Type B pancreatic cell (in vitro differentiated cells): ENCODE measurements around the gene COL6A1. TPM values are rescaled to one million over a fixed set of nuclear protein-coding genes. Genes with fewer than 3 reads are reported as not detected.
A peak's percentile ranks its signal among the peaks of the same experiment; 100 is the strongest.
"Not testable (repeated sequence)": the region's sequence is repeated elsewhere in the genome, so short reads cannot be mapped to it uniquely, and the experiment has no call there.

Experiments used
- DNase-seq: peaks from one replicate; pipeline ENCODE4 v3.0.0; 2021; ENCODE audit warnings: mixed read lengths; ENCODE audit not compliant: unreplicated experiment; ENCODE audit errors: extremely low spot score
- H3K27ac Mint-ChIP-seq: 2 replicates; pipeline ENCODE4 v1.8.0; 2021; ENCODE audit warnings: mild to moderate bottlenecking, mixed read lengths
- H3K27me3 Mint-ChIP-seq: 2 replicates; pipeline ENCODE4 v1.8.0; 2021; ENCODE audit warnings: mixed read lengths
- H3K36me3 Mint-ChIP-seq: 2 replicates; pipeline ENCODE4 v1.8.0; 2021; ENCODE audit warnings: mixed read lengths
- H3K4me1 Mint-ChIP-seq: one replicate; pipeline ENCODE4 v1.8.0; 2021; ENCODE audit warnings: mixed read lengths; ENCODE audit not compliant: unreplicated experiment
- H3K4me3 Mint-ChIP-seq: 2 replicates; pipeline ENCODE4 v1.8.0; 2021; ENCODE audit warnings: mild to moderate bottlenecking, mixed read lengths
- H3K9me3 Mint-ChIP-seq: 2 replicates; pipeline ENCODE4 v1.8.0; 2021; ENCODE audit warnings: mixed read lengths
- CTCF ChIP-seq: fragments of 200-600 bp; sonication (generic); conservative IDR thresholded peaks from 2 replicates; pipeline ENCODE4 v1.5.0; 2021; ENCODE audit warnings: antibody characterized with exemption, mild to moderate bottlenecking
- total RNA-seq: library from RNA; stranded (reverse); gene quantifications from 2 replicates; pipeline ENCODE4 v1.2.1, GENCODE V29; 2021; ENCODE audit warnings: low replicate concordance

Gene COL6A1
- total RNA-seq, 1 donor from 2014 or later, result 167 TPM

DNA sequence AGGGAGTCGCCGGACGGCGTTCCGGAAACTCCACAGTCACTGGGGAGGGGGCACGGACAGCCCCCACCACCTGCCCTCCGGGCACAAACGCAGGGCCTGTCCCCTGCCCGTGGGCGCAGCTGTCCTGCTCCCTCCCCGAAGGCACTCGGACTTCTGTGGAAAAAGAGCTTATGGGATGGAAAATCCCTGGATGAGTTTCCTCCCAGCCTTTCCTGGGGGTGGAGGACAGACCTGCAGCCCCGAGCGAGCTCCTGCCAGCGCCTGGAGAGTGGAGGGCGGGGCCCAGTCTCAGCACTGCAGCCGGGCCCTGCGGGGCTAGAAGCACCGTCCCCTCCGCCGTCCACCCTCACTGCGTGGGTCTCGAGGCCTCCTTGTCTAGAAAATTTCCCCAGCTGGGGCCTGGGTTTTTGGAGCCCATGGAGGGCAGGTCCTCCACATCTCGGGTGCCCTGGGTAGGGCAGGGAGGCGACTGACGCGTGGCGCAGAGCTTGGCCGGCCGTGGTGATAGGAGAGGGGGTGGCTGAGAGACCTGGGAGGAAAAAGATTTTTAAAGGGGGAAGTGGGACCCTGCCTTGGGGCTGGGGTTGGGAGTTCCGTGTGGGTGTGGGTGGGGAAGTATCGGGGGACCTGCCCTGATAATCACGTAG lies 6.4 kb upstream of the COL6A1 start:
- peaks cover 36% of the 10 kb centered on the region for H3K27me3 Mint-ChIP-seq
- peaks cover 20% of the 10 kb centered on the region for H3K4me1 Mint-ChIP-seq
- no peaks in the 10 kb centered on the region for H3K36me3 Mint-ChIP-seq
- H3K9me3 Mint-ChIP-seq, result no peaks in the 10 kb centered on the region
- H3K4me3 Mint-ChIP-seq, result peak overlapping the region; percentile 60
- no peak overlapping the region for H3K27ac Mint-ChIP-seq
- no peak for TF ChIP-seq CTCF
- peak; percentile 72 for DNase-seq

DNA sequence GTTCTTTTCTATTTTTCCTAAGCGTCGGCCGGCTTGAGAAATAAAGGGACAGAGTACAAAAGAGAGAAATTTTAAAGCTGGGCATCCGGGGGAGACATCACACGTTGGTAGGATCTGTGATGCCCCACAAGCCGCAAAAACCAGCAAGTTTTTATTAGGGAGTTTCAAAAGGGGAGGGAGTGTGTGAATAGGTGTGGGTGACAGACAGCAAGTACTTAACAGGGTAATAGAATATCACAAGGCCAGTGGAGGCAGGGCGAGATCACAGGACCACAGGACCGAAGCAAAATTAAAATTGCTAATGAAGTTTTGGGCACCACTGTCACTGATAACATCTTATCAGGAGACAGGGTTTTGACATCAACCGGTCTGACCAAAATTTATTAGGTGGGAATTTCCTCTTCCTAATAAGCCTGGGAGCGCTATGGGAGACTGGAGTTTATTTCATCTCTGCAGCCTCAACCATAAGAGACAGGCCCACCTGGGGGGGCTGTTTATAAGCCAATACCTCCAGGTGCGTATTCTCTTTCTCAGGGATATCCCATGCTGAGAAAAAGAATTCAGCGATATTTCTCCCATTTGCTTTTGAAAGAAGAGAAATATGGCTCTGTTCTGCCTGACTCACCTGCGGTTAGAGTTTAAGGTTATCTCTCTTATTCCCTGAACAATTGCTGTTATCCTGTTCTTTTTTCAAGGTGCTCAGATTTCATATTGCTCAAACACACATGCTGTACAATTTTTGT lies 5.7 kb upstream of the COL6A1 start:
- H3K4me1 Mint-ChIP-seq, result peaks cover 20% of the 10 kb centered on the region
- not testable (repeated sequence) for DNase-seq, H3K36me3 Mint-ChIP-seq, H3K9me3 Mint-ChIP-seq
- peaks cover 36% of the 10 kb centered on the region for H3K27me3 Mint-ChIP-seq
- H3K4me3 Mint-ChIP-seq, result peak overlapping the region; percentile 60
- peak overlapping the region; percentile 42 for H3K27ac Mint-ChIP-seq

- Mint-ChIP-seq H3K27ac (no peak overlapping the region), H3K9me3 (no peaks in the 10 kb centered on the region), H3K36me3 (no peaks in the 10 kb centered on the region), H3K4me3 (no peak overlapping the region), H3K4me1 (peaks cover 20% of the 10 kb centered on the region), H3K27me3 (peaks cover 36% of the 10 kb centered on the region)
- no peak for TF ChIP-seq CTCF
- DNase-seq, result no peak
These were observed 4.8 kb upstream of the COL6A1 start for GRCh38 chr21:45976701-45977311.

- H3K9me3 Mint-ChIP-seq, result no peaks in the 10 kb centered on the region
- TF ChIP-seq CTCF, result no peak
- H3K27me3 Mint-ChIP-seq, result peaks cover 36% of the 10 kb centered on the region
These were observed 4.2 kb upstream of the COL6A1 start for GRCh38 chr21:45977396-45977795.

DNA sequence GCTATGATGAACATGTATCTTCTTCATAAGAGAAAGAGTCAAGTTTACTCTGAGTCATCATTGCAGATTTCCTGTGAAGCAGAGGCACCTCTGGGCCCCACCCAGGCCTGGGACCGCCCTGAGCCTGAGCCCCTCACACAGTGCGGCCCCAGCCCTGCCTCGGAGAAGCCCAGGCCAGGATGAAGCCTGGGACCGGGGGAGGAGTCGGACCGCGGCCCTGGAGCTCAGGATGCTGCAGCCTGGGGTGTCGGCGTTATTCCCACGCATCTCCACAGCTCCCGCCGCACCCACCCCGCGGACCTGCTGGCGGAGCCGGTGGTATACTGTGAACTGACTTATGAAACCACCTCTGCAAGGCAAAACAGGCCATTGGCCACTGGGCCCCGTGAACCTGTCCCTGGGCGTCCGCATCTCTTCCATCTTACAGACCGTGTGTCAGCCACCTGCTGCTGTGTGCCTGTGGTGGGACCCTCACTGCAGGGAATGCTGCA lies 2.4 kb upstream of the COL6A1 start:
- peaks cover 16% of the 10 kb centered on the region for H3K4me1 Mint-ChIP-seq
- H3K9me3 Mint-ChIP-seq, result no peaks in the 10 kb centered on the region
- no peak for DNase-seq
- H3K27me3 Mint-ChIP-seq, result peaks cover 31% of the 10 kb centered on the region
- no peak overlapping the region for H3K4me3 Mint-ChIP-seq
- no peak for TF ChIP-seq CTCF
- no peaks in the 10 kb centered on the region for H3K36me3 Mint-ChIP-seq
- no peak overlapping the region for H3K27ac Mint-ChIP-seq

More at GRCh38 chr21:45977396-45977795, 4.2 kb upstream of the COL6A1 start:
- Mint-ChIP-seq H3K27ac (no peak overlapping the region), H3K4me1 (peaks cover 20% of the 10 kb centered on the region), H3K4me3 (no peak overlapping the region), H3K36me3 (no peaks in the 10 kb centered on the region)
- DNase-seq, result peak; percentile 67

- no peak for DNase-seq
- TF ChIP-seq CTCF, result no peak
- H3K27me3 Mint-ChIP-seq, result peaks cover 29% of the 10 kb centered on the region
- peaks cover 16% of the 10 kb centered on the region for H3K4me1 Mint-ChIP-seq
- H3K27ac Mint-ChIP-seq, result no peak overlapping the region
- peaks cover 4% of the 10 kb centered on the region for H3K36me3 Mint-ChIP-seq
- H3K9me3 Mint-ChIP-seq, result no peaks in the 10 kb centered on the region
- no peak overlapping the region for H3K4me3 Mint-ChIP-seq
These were observed 1.9 kb upstream of the COL6A1 start for GRCh38 chr21:45979651-45980050.
